ENCODE results near the gene RGL1.

The RGL1 gene

DNA sequence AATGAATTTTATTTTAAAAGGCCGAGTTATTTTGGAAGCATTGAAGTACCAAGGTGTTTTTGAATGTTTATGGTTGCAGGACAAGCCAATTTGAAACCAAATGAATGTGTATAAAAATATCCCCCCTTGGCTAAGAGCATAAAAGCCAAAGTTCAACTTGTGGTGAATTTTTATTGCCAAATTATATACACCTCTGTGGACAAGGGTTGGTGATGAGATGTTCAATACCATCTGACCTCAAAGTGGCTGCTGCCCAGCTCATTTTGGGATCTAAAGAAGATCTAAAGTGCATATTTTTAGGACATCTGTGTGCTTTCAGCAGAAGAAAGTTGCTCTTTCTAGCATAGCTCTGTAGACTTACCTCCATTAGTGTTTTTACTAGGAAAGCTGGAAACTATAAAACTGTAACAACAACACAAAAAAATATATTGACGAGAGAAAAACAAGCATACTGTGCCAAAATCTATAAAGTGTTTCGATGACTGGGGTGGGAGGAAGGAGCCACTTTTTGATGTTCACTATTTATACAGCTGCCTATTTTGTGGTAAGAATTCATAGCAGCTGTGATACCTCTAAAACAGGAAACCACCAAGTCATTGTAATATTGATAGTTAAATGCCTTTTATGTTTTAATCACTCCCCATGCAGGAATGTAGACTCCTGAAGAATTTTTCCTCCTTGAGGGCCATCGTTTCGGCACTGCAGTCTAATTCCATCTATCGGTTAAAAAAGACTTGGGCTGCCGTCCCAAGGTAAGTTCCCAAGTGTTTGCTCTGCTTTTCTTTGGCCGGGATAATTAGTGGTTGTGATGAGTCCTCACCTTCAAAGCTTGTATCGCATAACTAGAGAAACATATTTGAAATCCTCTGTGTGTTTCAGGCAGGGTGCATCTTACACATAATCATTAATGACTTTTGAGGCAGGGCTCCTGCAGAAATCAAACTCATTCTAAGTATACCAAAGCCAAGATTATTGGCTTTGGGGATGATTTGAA, 83.2 kb downstream of the RGL1 start:
- Histone ChIP-seq H3K27ac (ENCODE audit: low read length) (peak overlapping the region; percentile 36; the same call in 1 of the 2 replicates), H3K27me3 (replicated peaks; ENCODE audit: insufficient read depth, low read length) (no peaks in the 10 kb centered on the region), H2AFZ (ENCODE audit: low read length) (no peak overlapping the region), H3K9me3 (replicated peaks; ENCODE audit: insufficient read depth, low read length) (no peaks in the 10 kb centered on the region), H3K4me2 (ENCODE audit: low read depth, low read length) (peak overlapping the region; percentile 11; the same call in 1 of the 2 replicates), H3K79me2 (ENCODE audit: low read length) (no peaks in the 10 kb centered on the region), H3K9me2 (replicated peaks; ENCODE audit: insufficient read depth, low read length) (no peaks in the 10 kb centered on the region), H3K4me3 (ENCODE audit: low read length) (no peak overlapping the region), H3K9ac (ENCODE audit: low read length) (no peak overlapping the region), H4K20me1 (ENCODE audit: insufficient read depth, low read length) (no peaks in the 10 kb centered on the region), H3K36me3 (replicated peaks; ENCODE audit: insufficient read depth, low read length) (no peaks in the 10 kb centered on the region), H3F3A (ENCODE audit: insufficient read depth, low read length) (peaks cover 6% of the 10 kb centered on the region; the same call in 1 of the 2 replicates), H3K4me1 (ENCODE audit: low read length) (peaks cover 41% of the 10 kb centered on the region)
- TF ChIP-seq EZH2 (optimal IDR thresholded peaks at IDR 0.05; ENCODE audit: low read depth, low read length) (no peak), EZH2phosphoT487 (IDR thresholded peaks at IDR 0.05; ENCODE audit: low read length) (no peak)
- TF ChIP-seq, protein P1, sequence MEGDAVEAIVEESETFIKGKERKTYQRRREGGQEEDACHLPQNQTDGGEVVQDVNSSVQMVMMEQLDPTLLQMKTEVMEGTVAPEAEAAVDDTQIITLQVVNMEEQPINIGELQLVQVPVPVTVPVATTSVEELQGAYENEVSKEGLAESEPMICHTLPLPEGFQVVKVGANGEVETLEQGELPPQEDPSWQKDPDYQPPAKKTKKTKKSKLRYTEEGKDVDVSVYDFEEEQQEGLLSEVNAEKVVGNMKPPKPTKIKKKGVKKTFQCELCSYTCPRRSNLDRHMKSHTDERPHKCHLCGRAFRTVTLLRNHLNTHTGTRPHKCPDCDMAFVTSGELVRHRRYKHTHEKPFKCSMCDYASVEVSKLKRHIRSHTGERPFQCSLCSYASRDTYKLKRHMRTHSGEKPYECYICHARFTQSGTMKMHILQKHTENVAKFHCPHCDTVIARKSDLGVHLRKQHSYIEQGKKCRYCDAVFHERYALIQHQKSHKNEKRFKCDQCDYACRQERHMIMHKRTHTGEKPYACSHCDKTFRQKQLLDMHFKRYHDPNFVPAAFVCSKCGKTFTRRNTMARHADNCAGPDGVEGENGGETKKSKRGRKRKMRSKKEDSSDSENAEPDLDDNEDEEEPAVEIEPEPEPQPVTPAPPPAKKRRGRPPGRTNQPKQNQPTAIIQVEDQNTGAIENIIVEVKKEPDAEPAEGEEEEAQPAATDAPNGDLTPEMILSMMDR (IDR thresholded peaks at IDR 0.05; ENCODE audit: low read length) = no peak
- peak; percentile 45 for DNase-seq

DNA sequence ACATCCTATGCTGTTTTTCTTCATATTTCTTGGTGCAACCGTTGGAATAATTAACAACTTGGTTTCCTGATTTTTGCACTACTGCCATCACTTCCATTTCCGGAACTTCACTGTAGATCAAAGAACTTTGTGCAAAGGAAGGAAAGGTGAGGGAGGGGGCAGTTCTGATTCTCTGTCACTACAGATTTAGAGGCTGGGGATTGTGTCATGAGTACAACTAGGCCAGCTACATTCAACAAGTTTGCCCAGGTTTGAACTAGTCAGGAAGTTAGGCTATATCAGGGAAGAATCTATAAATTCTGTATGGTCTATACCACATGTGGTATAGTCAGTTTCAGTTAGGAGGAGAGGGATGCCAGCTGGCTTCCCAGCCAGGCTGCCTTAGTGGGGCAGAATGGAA, 84.2 kb downstream of the RGL1 start:
- Histone ChIP-seq H3K4me3 (ENCODE audit: low read length) (no peak overlapping the region), H3K9ac (ENCODE audit: low read length) (no peak overlapping the region), H3K4me2 (ENCODE audit: low read depth, low read length) (no peak overlapping the region), H3K36me3 (replicated peaks; ENCODE audit: insufficient read depth, low read length) (no peaks in the 10 kb centered on the region), H3K9me2 (replicated peaks; ENCODE audit: insufficient read depth, low read length) (no peaks in the 10 kb centered on the region), H4K20me1 (ENCODE audit: insufficient read depth, low read length) (no peaks in the 10 kb centered on the region), H3K27me3 (replicated peaks; ENCODE audit: insufficient read depth, low read length) (no peaks in the 10 kb centered on the region), H3K9me3 (replicated peaks; ENCODE audit: insufficient read depth, low read length) (no peaks in the 10 kb centered on the region), H2AFZ (ENCODE audit: low read length) (no peak overlapping the region), H3K27ac (ENCODE audit: low read length) (no peak overlapping the region), H3F3A (ENCODE audit: insufficient read depth, low read length) (peaks cover 6% of the 10 kb centered on the region; the same call in 1 of the 2 replicates), H3K4me1 (ENCODE audit: low read length) (peaks cover 46% of the 10 kb centered on the region), H3K79me2 (ENCODE audit: low read length) (no peaks in the 10 kb centered on the region)
- DNase-seq = peak; percentile 5
- TF ChIP-seq, protein P1 (IDR thresholded peaks at IDR 0.05; ENCODE audit: low read length) = no peak
- TF ChIP-seq EZH2phosphoT487 (IDR thresholded peaks at IDR 0.05; ENCODE audit: low read length) (no peak), EZH2 (optimal IDR thresholded peaks at IDR 0.05; ENCODE audit: low read depth, low read length) (no peak)

DNA sequence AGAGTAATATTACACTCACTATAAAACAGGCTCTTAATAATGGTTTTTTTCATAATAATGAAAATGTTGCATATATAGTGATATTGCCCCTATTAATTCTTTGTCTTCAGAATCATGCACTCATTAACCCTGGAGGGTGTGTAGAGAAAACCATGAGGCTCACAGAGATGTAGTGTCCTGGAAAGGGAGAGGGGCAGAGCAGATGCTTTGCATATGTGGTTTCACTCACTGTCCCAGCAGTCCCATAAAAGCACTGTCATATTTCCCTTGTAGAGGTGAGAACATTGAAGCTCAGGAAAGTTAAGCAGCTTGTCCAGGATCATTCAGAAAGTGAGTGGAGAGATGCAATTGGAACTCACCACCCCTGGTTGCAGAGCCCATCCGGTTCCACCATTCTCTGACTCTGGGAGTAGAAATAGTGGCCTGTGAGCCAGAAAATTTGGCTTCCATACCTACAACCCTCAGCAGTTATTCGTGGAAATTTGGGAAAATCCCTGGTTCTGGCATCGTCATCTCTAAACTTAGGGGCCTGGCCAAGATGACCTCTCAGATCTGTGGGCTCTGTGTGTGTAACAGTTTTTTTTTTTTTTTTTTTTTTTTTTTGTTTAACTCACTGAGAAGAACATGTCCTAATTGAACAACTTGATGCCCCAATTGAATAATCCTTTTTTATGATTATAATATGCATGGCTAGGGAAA, 86.4 kb downstream of the RGL1 start:
- Histone ChIP-seq H3K9me3 (replicated peaks; ENCODE audit: insufficient read depth, low read length) (no peaks in the 10 kb centered on the region), H3K4me2 (ENCODE audit: low read depth, low read length) (no peak overlapping the region; the same call in 1 of the 2 replicates), H3K9ac (ENCODE audit: low read length) (no peak overlapping the region), H2AFZ (ENCODE audit: low read length) (no peak overlapping the region), H3K9me2 (replicated peaks; ENCODE audit: insufficient read depth, low read length) (no peaks in the 10 kb centered on the region), H4K20me1 (ENCODE audit: insufficient read depth, low read length) (no peaks in the 10 kb centered on the region), H3F3A (ENCODE audit: insufficient read depth, low read length) (peaks cover 8% of the 10 kb centered on the region; the same call in 1 of the 2 replicates), H3K4me3 (ENCODE audit: low read length) (no peak overlapping the region), H3K36me3 (replicated peaks; ENCODE audit: insufficient read depth, low read length) (no peaks in the 10 kb centered on the region), H3K79me2 (ENCODE audit: low read length) (no peaks in the 10 kb centered on the region), H3K27ac (ENCODE audit: low read length) (no peak overlapping the region), H3K4me1 (ENCODE audit: low read length) (peaks cover 61% of the 10 kb centered on the region), H3K27me3 (replicated peaks; ENCODE audit: insufficient read depth, low read length) (no peaks in the 10 kb centered on the region)
- TF ChIP-seq, protein P1 (IDR thresholded peaks at IDR 0.05; ENCODE audit: low read length) = no peak
- TF ChIP-seq EZH2 (optimal IDR thresholded peaks at IDR 0.05; ENCODE audit: low read depth, low read length) (no peak), EZH2phosphoT487 (IDR thresholded peaks at IDR 0.05; ENCODE audit: low read length) (no peak)
- peak; percentile 18 for DNase-seq

Measured in MM.1S (cell line).